Measurements from ENCODE around the gene EPB41L4A.

Gene EPB41L4A

DNA sequence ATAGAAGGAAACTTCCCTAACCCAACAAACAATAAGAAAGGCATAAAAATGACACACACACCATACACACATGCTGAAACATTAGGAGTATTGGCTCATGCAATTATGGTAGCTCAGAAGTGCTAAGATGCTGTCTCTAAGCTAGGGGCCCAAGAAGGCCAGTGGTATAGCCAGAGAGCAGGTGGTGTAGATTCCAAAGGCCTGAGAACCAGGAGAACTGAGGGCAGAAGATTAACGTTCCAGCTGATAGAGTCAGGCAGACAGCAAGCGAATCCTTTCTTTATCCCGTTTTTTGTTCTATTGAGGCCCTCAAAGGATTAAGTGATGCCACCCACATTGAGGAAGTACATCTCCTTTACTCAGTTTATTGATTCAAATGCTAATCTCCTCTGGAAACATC is 262.9 kb downstream of the EPB41L4A start:
- DNase-seq (ENCODE audit: low spot score): no peak

DNA sequence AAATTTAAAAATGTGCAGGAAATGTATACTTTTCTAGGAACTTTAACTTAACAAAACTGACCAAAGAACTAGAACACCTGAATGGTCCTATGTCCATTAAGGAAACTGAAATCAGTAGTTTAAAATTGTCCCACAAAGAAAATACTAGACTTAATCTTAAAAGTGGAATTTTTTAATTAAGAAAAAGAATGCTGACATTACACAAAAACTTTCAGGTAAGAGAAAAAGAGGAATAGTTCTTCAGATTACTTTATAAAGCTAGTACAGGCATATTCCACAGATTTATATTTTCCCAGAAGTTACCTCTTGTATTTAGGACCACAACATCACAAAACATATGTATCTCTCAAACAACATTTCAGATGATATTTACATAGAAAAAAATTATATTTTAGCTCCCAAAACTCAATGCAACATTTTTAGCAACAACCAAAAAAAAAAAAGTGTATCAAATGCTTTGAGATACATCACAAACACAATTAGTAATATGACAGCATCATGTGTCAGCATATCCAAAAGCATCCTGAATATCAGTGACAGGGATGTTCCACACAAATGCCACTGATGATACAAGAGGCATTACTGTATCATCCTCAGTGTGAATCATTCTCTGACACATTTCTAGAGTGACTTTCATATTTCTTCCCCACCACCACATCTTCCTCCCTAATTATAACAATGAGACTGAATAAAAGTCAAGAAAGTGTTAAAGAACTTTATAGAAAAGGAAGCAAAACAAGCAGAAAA is 264.0 kb downstream of the EPB41L4A start:
- no peak for DNase-seq (ENCODE audit: low spot score)

GRCh38 chr5:112149727-112150126 is 269.4 kb downstream of the EPB41L4A start:
- no peak for DNase-seq (ENCODE audit: low spot score)

GRCh38 chr5:112146323-112147226 is 272.5 kb downstream of the EPB41L4A start:
- DNase-seq (ENCODE audit: low spot score): peak; percentile 53

GRCh38 chr5:112143690-112144089 is 275.4 kb downstream of the EPB41L4A start:
- no peak for DNase-seq (ENCODE audit: low spot score)

- DNase-seq (ENCODE audit: low spot score): no peak
Observed at GRCh38 chr5:112142769-112143270, 276.3 kb downstream of the EPB41L4A start.

DNA sequence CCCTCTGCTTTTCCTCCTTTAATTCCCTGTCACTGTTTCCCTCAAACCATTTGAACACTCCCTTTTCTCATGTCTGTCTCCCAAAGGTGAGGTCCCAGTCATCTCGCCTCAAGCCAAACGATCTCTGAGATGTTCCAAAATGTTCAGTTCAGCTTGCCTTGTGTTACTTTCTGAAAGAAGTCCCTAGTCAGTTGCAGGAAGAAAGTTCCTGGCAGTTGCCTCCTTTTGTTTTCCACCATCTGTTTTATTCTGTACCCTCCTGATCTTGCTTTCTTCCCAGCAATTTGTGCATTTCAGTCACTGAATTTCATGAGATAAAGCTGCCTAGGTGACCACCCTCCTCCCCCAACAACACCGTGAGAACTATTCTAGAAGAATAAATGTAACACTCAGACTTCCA is 277.5 kb downstream of the EPB41L4A start:
- DNase-seq (ENCODE audit: low spot score): no peak

DNA sequence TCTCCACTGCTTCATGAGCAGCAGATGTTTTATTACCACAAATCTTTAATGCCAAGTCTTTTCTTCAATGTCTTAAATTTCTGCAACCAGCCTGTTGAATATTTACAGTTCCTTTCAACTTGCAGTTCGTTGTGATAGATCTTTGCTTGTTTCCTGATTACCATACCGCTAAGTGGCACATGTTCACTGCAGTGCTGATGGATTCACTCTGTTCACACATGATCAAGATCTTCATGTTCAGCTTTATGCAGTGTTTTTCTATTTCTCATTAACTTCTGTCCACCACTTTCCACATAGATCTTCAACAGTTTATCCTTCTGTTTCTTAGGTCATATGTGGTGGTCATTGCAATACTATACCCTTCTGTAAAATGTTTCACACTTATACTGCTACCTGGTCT is 280.6 kb downstream of the EPB41L4A start:
- no peak for DNase-seq (ENCODE audit: low spot score)

DNA sequence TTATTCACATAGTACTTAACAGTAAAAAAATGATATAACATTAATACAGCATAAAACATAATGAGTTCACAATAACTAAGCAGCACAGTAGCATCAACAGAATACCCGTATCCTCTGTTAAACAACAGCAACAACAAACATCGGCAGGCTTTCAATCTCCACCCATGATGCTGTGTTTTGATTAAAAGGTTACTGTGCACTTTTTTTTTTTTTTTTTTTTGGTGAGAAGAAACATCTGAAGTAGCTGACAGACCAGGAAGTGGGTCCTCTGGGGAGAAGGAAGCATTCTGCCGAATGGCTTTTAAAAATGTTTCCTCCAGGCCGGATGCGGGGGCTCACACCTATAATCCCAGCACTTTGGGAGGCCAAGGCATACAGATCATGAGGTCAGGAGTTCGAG is 282.3 kb downstream of the EPB41L4A start:
- no peak for DNase-seq (ENCODE audit: low spot score)

DNA sequence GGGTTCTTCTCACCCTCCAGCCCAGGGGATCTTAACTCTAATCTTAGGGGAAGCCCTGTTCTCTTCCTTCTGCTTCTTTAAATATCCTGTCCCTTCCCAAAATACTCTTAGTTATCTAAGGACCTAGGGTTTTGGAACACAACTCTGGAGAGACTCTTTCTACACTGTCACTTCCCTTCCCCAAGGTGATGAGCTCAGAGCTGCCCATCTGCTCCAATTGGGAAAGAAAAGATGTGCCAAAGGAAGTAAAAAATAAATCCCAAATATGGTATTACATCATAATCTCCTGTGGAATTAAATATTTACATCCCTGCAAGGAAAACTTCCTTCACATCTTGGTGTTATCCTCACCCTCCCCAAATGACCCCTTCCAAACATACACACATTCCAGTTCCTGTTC is 291.2 kb downstream of the EPB41L4A start:
- DNase-seq (ENCODE audit: low spot score): no peak

DNA sequence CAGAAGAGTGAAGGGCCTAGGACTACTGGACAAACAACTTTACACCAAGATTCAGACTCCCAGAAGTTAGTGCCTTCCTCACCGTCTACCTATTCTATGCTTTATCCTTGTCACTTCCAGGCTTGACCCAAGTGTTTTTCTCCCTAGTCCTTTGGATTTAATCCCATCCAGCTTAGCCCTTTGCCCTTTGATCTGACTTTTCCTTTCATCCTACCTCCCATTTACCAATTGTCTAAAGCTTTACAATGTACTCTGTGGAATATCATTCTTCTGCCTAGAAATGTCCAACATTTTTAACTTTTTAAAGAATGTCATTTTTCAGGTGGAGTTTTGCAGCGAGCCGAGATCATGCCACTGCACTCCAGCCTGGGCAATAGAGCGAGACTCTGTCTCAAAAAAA is 292.1 kb downstream of the EPB41L4A start:
- no peak for DNase-seq (ENCODE audit: low spot score)

DNA sequence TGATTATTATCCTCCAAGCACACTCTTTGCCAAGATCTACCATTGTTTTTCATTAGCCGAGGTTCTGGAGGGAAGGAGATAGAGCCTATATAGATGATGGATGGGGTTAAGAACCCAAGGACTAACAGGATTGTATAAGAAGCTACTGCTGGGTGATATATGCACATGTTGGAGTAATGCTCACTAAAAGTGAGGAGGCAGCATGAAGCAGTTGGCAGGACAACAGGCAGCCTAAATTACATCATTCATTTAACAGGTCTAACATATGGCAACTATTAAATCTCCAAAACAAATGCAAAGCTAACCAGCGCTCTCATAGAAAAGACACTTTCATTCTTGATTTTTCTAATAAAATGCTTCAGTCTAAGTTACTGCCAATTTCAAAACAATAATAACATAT is 293.2 kb downstream of the EPB41L4A start:
- DNase-seq (ENCODE audit: low spot score): no peak

DNA sequence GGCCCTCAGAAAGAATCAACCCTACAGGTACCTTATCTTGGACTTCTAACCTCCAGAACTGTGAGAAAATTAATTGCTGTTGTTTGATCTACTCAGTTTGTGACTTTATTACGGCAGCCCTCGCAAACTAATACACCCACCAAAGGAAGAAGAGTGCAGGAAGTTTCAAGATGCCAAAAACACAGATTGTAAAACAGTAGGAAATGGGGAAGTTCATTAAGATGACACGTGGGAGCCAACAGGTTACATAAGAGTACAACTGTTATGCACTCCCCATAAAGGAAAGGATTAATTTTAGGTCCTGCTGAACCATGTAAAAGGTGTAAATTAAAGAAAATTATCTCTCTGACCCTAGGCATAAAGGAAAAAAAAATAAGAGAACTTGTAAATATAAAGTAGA is 294.3 kb downstream of the EPB41L4A start:
- no peak for DNase-seq (ENCODE audit: low spot score)

GRCh38 chr5:112123086-112123485 is 296.0 kb downstream of the EPB41L4A start:
- no peak for DNase-seq (ENCODE audit: low spot score)

GRCh38 chr5:112122353-112122752 is 296.7 kb downstream of the EPB41L4A start:
- no peak for DNase-seq (ENCODE audit: low spot score)

GRCh38 chr5:112121258-112121657 is 297.8 kb downstream of the EPB41L4A start:
- no peak for DNase-seq (ENCODE audit: low spot score)

- no peak for DNase-seq (ENCODE audit: low spot score)
Observed at GRCh38 chr5:112119969-112120368, 299.1 kb downstream of the EPB41L4A start.

GRCh38 chr5:112119508-112119907 is 299.6 kb downstream of the EPB41L4A start:
- DNase-seq (ENCODE audit: low spot score): no peak

DNA sequence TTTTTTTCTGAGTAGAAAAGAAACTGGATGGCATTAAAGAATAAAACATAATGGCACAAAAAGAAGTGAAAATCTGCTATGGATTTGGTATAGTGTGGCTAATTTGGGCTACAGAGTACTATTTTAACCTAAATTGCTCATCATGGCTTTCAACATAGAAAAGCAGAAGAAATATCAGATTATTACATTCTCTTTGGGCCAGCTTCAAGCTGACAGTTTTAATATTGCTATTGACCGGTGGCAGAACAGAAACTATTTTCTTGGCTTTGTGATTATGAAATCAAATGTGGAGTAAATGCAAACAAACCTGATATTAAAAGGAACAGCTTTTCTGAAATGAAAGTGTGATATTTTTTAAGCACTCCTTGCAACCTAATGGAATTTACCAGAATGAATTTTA is 301.5 kb downstream of the EPB41L4A start:
- no peak for DNase-seq (ENCODE audit: low spot score)

- no peak for DNase-seq (ENCODE audit: low spot score)
Observed at GRCh38 chr5:112116371-112116770, 302.7 kb downstream of the EPB41L4A start.

DNA sequence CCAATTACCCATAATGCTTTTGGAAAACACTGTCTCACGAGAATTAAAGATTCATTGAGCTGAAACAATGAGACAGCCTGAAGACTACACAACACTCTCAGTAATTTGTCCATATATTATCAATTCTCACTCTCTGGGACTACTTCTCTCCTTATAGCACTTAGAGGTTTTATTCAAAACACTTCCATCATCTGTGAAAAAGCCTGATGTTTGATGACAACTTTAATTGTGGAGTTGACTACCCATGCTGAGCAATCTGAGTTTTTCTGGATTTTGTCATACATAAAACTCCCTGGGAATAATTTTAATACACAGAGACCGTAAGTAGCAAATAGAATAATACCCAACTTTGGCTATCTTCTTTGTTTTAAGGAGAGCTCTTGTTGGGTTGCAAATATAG is 305.5 kb downstream of the EPB41L4A start:
- DNase-seq (ENCODE audit: low spot score): no peak
